Measurements from ENCODE around the gene DPP10. TPM values are rescaled to one million over a fixed set of nuclear protein-coding genes. Genes with fewer than 3 reads are reported as not detected.

The DPP10 gene
- total and polyA plus RNA-seq, 9 donors: 0.26 to 2.1 (median 0.83) TPM

- no peak overlapping the region for H3K4me3 ChIP-seq (ENCODE audit: low read length)
- H3K27ac ChIP-seq (ENCODE audit: low read length): no peak overlapping the region
- no peaks in the 10 kb centered on the region for H3K36me3 ChIP-seq (ENCODE audit: control insufficient read depth, insufficient read depth, low read length)
- H3K4me1 ChIP-seq (ENCODE audit: control insufficient read depth, insufficient read depth, low read length): no peaks in the 10 kb centered on the region
- H3K9me3 ChIP-seq (replicated peaks; ENCODE audit: control insufficient read depth, low read depth, low read length): no peaks in the 10 kb centered on the region
- no CpG with 5 or more reads among the region's 3 CpGs for WGBS (ENCODE audit: insufficient coverage)
- no peaks in the 10 kb centered on the region for H3K27me3 ChIP-seq (ENCODE audit: control insufficient read depth, insufficient read depth, low read length)
- peak; percentile 5 for DNase-seq
Measured at GRCh38 chr2:114569166-114569565, 126.7 kb downstream of the DPP10 start.

GRCh38 chr2:114577657-114578056 is 135.2 kb downstream of the DPP10 start:
- no peaks in the 10 kb centered on the region for H3K4me1 ChIP-seq (ENCODE audit: control insufficient read depth, insufficient read depth, low read length)
- H3K27me3 ChIP-seq (ENCODE audit: control insufficient read depth, insufficient read depth, low read length): no peaks in the 10 kb centered on the region
- no peak for DNase-seq
- H3K36me3 ChIP-seq (ENCODE audit: control insufficient read depth, insufficient read depth, low read length): no peaks in the 10 kb centered on the region
- H3K4me3 ChIP-seq (ENCODE audit: low read length): no peak overlapping the region
- H3K27ac ChIP-seq (ENCODE audit: low read length): no peak overlapping the region
- WGBS (ENCODE audit: insufficient coverage): no CpG with 5 or more reads among the region's 2 CpGs
- H3K9me3 ChIP-seq (replicated peaks; ENCODE audit: control insufficient read depth, low read depth, low read length): no peaks in the 10 kb centered on the region

GRCh38 chr2:114579542-114579941 is 137.1 kb downstream of the DPP10 start:
- WGBS (ENCODE audit: insufficient coverage): no CpG with 5 or more reads among the region's 3 CpGs
- Histone ChIP-seq H3K4me3 (ENCODE audit: low read length) (no peak overlapping the region), H3K36me3 (ENCODE audit: control insufficient read depth, insufficient read depth, low read length) (no peaks in the 10 kb centered on the region), H3K27ac (ENCODE audit: low read length) (no peak overlapping the region), H3K4me1 (ENCODE audit: control insufficient read depth, insufficient read depth, low read length) (no peaks in the 10 kb centered on the region), H3K9me3 (replicated peaks; ENCODE audit: control insufficient read depth, low read depth, low read length) (no peaks in the 10 kb centered on the region), H3K27me3 (ENCODE audit: control insufficient read depth, insufficient read depth, low read length) (no peaks in the 10 kb centered on the region)
- no peak for DNase-seq

DNA sequence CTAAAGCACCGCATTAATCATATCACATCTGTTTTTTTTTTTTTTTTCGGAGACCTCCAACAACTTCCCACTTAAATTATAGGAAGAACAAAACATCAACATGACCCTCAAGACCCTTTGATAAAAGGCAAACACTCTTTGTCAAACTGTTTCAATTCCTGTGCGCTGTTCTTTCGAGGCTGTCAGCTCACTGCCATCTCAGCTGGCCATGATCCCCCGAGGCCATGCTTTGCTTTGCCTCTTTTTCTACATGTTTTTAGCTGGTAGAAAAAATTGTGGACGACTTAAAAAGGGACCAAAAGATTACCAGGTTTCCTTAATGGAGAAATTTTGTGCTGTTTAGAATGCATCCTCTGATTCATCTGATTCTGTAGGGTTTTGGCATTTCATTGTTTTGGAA is 138.2 kb downstream of the DPP10 start:
- no peak overlapping the region for H3K27ac ChIP-seq (ENCODE audit: low read length)
- no peaks in the 10 kb centered on the region for H3K36me3 ChIP-seq (ENCODE audit: control insufficient read depth, insufficient read depth, low read length)
- no peak overlapping the region for H3K4me3 ChIP-seq (ENCODE audit: low read length)
- H3K4me1 ChIP-seq (ENCODE audit: control insufficient read depth, insufficient read depth, low read length): no peaks in the 10 kb centered on the region
- no peak for DNase-seq
- 56% methylated on average over 1 of the region's 6 CpGs for WGBS (ENCODE audit: insufficient coverage)
- no peaks in the 10 kb centered on the region for H3K9me3 ChIP-seq (replicated peaks; ENCODE audit: control insufficient read depth, low read depth, low read length)
- no peaks in the 10 kb centered on the region for H3K27me3 ChIP-seq (ENCODE audit: control insufficient read depth, insufficient read depth, low read length)

DNA sequence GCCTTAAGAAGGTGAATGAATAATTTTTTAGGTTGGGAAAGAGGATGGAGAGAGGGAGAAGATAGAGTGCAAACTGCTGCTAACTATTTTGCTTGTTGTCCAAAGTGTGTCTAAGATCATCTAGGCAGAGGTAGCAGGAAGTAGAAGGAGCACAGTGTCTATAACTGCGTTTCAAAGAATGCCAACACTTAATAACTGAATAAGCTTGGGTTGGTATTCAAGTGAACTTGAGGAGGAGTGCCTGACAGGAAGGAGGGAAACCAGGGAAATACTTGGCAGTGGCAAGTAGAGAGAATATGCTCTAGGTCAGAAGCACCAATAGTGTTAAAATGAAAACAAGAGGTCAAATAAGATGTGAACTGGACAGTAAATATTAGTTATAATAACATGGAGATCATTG is 155.9 kb downstream of the DPP10 start:
- H3K27ac ChIP-seq (ENCODE audit: low read length): no peak overlapping the region
- no peak overlapping the region for H3K4me3 ChIP-seq (ENCODE audit: low read length)
- WGBS (ENCODE audit: insufficient coverage): 64% methylated on average over 1 of the region's 1 CpG
- no peaks in the 10 kb centered on the region for H3K4me1 ChIP-seq (ENCODE audit: control insufficient read depth, insufficient read depth, low read length)
- DNase-seq: no peak
- H3K36me3 ChIP-seq (ENCODE audit: control insufficient read depth, insufficient read depth, low read length): no peaks in the 10 kb centered on the region
- H3K9me3 ChIP-seq (replicated peaks; ENCODE audit: control insufficient read depth, low read depth, low read length): no peaks in the 10 kb centered on the region
- no peaks in the 10 kb centered on the region for H3K27me3 ChIP-seq (ENCODE audit: control insufficient read depth, insufficient read depth, low read length)

DNA sequence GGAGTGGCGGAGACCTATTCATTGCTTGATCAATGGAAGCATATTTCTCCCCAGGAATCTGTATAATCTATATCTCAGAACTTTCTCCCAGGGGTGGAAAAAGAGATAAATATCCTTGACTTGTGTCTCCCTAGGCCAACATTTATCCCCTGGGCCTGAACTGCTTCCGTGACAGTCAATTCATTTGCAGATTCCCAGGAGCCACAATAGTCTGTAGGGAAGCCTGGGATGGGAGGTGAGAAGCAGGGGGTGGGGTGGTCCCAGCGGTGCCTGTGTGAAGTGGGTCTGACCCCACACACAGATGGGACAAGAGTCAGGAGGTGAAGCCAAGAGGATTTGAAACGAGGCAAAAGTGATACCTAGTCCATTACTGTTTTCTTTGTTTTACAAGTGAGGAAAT is 166.8 kb downstream of the DPP10 start:
- DNase-seq: no peak
- Histone ChIP-seq H3K36me3 (ENCODE audit: control insufficient read depth, insufficient read depth, low read length) (no peaks in the 10 kb centered on the region), H3K27me3 (ENCODE audit: control insufficient read depth, insufficient read depth, low read length) (no peaks in the 10 kb centered on the region), H3K27ac (ENCODE audit: low read length) (no peak overlapping the region), H3K9me3 (replicated peaks; ENCODE audit: control insufficient read depth, low read depth, low read length) (no peaks in the 10 kb centered on the region), H3K4me3 (ENCODE audit: low read length) (no peak overlapping the region), H3K4me1 (ENCODE audit: control insufficient read depth, insufficient read depth, low read length) (no peaks in the 10 kb centered on the region)
- 47% methylated on average over 2 of the region's 4 CpGs for WGBS (ENCODE audit: insufficient coverage)

- Histone ChIP-seq H3K4me1 (ENCODE audit: control insufficient read depth, insufficient read depth, low read length) (no peaks in the 10 kb centered on the region), H3K4me3 (ENCODE audit: low read length) (no peak overlapping the region), H3K27me3 (ENCODE audit: control insufficient read depth, insufficient read depth, low read length) (no peaks in the 10 kb centered on the region), H3K27ac (ENCODE audit: low read length) (no peak overlapping the region), H3K9me3 (replicated peaks; ENCODE audit: control insufficient read depth, low read depth, low read length) (no peaks in the 10 kb centered on the region), H3K36me3 (ENCODE audit: control insufficient read depth, insufficient read depth, low read length) (no peaks in the 10 kb centered on the region)
- WGBS (ENCODE audit: insufficient coverage): 55% methylated on average over 5 of the region's 8 CpGs
- no peak for DNase-seq
Measured at GRCh38 chr2:114609801-114610200, 167.4 kb downstream of the DPP10 start.

GRCh38 chr2:114610677-114611076 is 168.2 kb downstream of the DPP10 start:
- H3K4me3 ChIP-seq (ENCODE audit: low read length): no peak overlapping the region
- no peak for DNase-seq
- H3K36me3 ChIP-seq (ENCODE audit: control insufficient read depth, insufficient read depth, low read length): no peaks in the 10 kb centered on the region
- WGBS (ENCODE audit: insufficient coverage): 10% methylated on average over 3 of the region's 7 CpGs
- H3K27ac ChIP-seq (ENCODE audit: low read length): no peak overlapping the region
- H3K9me3 ChIP-seq (replicated peaks; ENCODE audit: control insufficient read depth, low read depth, low read length): no peaks in the 10 kb centered on the region
- H3K27me3 ChIP-seq (ENCODE audit: control insufficient read depth, insufficient read depth, low read length): no peaks in the 10 kb centered on the region
- H3K4me1 ChIP-seq (ENCODE audit: control insufficient read depth, insufficient read depth, low read length): no peaks in the 10 kb centered on the region

DNA sequence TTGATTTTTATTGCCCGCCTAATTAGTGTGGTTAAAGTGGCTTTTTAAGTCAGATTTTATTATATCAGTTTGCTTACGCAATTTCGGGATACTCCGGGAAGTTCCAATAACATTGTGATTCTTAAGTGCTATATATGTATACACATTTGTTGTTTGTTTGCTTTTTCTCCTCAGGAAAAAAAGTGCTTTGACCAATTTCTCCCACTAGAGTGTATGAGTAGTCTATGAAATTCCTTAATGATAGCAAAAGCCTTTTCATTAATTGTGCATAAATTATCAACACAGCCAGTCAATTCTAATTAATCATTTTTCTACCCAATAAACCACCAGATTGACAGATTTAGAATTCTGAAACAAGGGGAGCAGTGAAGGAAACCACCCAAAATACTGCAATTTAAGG is 172.2 kb downstream of the DPP10 start:
- no CpG with 5 or more reads among the region's 4 CpGs for WGBS (ENCODE audit: insufficient coverage)

GRCh38 chr2:114628481-114628880 is 186.0 kb downstream of the DPP10 start:
- H3K4me3 ChIP-seq (ENCODE audit: low read length): no peak overlapping the region
- 71% methylated on average over 5 of the region's 7 CpGs for WGBS (ENCODE audit: insufficient coverage)

More for the DNA sequence above, 172.2 kb downstream of the DPP10 start:
- Histone ChIP-seq H3K4me3 (ENCODE audit: low read length) (no peak overlapping the region), H3K27ac (ENCODE audit: low read length) (no peak overlapping the region), H3K4me1 (ENCODE audit: control insufficient read depth, insufficient read depth, low read length) (no peaks in the 10 kb centered on the region), H3K27me3 (ENCODE audit: control insufficient read depth, insufficient read depth, low read length) (no peaks in the 10 kb centered on the region), H3K9me3 (replicated peaks; ENCODE audit: control insufficient read depth, low read depth, low read length) (no peaks in the 10 kb centered on the region), H3K36me3 (ENCODE audit: control insufficient read depth, insufficient read depth, low read length) (no peaks in the 10 kb centered on the region)
- no peak for DNase-seq

DNA sequence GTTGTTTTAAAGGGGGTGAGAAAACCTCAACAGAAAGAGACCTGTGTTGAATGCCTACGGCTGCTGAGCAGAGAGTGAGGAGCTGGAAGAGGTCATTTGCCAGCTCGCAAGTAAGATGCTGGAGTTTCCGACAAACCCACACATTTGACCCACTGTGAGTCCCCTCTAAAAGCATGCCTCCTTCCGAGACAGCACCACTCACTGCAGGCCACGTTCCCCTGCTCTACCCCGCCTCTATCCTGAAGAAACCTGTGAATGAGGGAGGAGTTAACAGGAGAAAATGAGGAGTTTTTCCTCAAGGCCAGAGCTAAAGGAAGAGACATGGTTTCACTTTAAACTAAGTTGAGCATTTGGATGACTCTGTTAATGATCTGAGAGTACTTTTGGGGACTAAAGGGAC is 188.7 kb downstream of the DPP10 start:
- DNase-seq: no peak
- H3K27ac ChIP-seq (ENCODE audit: low read length): no peak overlapping the region
- no peaks in the 10 kb centered on the region for H3K4me1 ChIP-seq (ENCODE audit: control insufficient read depth, insufficient read depth, low read length)
- WGBS (ENCODE audit: insufficient coverage): no CpG with 5 or more reads among the region's 6 CpGs
- no peak overlapping the region for H3K4me3 ChIP-seq (ENCODE audit: low read length)
- H3K9me3 ChIP-seq (replicated peaks; ENCODE audit: control insufficient read depth, low read depth, low read length): no peaks in the 10 kb centered on the region
- H3K36me3 ChIP-seq (ENCODE audit: control insufficient read depth, insufficient read depth, low read length): no peaks in the 10 kb centered on the region
- no peaks in the 10 kb centered on the region for H3K27me3 ChIP-seq (ENCODE audit: control insufficient read depth, insufficient read depth, low read length)

More at GRCh38 chr2:114628481-114628880, 186.0 kb downstream of the DPP10 start:
- H3K27me3 ChIP-seq (ENCODE audit: control insufficient read depth, insufficient read depth, low read length): no peaks in the 10 kb centered on the region
- no peak overlapping the region for H3K27ac ChIP-seq (ENCODE audit: low read length)
- no peak for DNase-seq
- H3K36me3 ChIP-seq (ENCODE audit: control insufficient read depth, insufficient read depth, low read length): no peaks in the 10 kb centered on the region
- H3K4me1 ChIP-seq (ENCODE audit: control insufficient read depth, insufficient read depth, low read length): no peaks in the 10 kb centered on the region
- H3K9me3 ChIP-seq (replicated peaks; ENCODE audit: control insufficient read depth, low read depth, low read length): no peaks in the 10 kb centered on the region

Data from muscle of leg (tissue), 11 donors.